HEK293T (cell line): ENCODE results near the gene HCFC1R1.

Source experiments
- CTCF ChIA-PET: fragments of 350-600 bp; formaldehyde crosslinking; extraction: SDS; loops from one replicate; lab custom pipeline; 2021; ENCODE audit warnings: antibody characterized with exemption, inconsistent platforms; lab: Yijun Ruan, JAX
- POLR2A ChIA-PET: fragments of 350-600 bp; formaldehyde crosslinking; extraction: SDS; loops from one replicate; lab custom pipeline; 2020; ENCODE audit warnings: antibody characterized with exemption, inconsistent platforms; lab: Yijun Ruan, JAX
- DNase-seq: peaks from one replicate; pipeline ENCODE4 v3.0.0; 2012; ENCODE audit warnings: mixed read lengths; ENCODE audit errors: extremely low spot score
- ARNT ChIP-seq: fragments of 450-650 bp; IDR thresholded peaks from 2 replicates; pipeline ENCODE4 v1.6.1; 2017; ENCODE audit warnings: mild to moderate bottlenecking
- BHLHE40 ChIP-seq: fragments of 450-650 bp; IDR thresholded peaks from 2 replicates; pipeline ENCODE4 v1.6.1; 2016; ENCODE audit warnings: mild to moderate bottlenecking, moderate library complexity, borderline replicate concordance
- CTBP1 ChIP-seq: fragments of 450-650 bp; IDR thresholded peaks from 2 replicates; pipeline ENCODE4 v1.6.1; 2016; ENCODE audit warnings: borderline replicate concordance
- ELF4 ChIP-seq: fragments of 450-650 bp; IDR thresholded peaks from 2 replicates; pipeline ENCODE4 v1.6.1; 2017; ENCODE audit warnings: antibody characterized with exemption
- FOXA1 ChIP-seq: fragments of 450-650 bp; IDR thresholded peaks from 2 replicates; pipeline ENCODE4 v1.6.1; 2016; ENCODE audit warnings: mild to moderate bottlenecking
- FOXK2 ChIP-seq: fragments of 450-650 bp; IDR thresholded peaks from 2 replicates; pipeline ENCODE4 v1.6.1; 2016; ENCODE audit warnings: mild to moderate bottlenecking
- FOXM1 ChIP-seq: fragments of 450-650 bp; IDR thresholded peaks from 2 replicates; pipeline ENCODE4 v1.6.1; 2017; ENCODE audit warnings: mild to moderate bottlenecking, borderline replicate concordance
- HDGF ChIP-seq: fragments of 450-650 bp; IDR thresholded peaks from 2 replicates; pipeline ENCODE4 v1.6.1; 2017; ENCODE audit warnings: antibody characterized with exemption, borderline replicate concordance
- L3MBTL2 ChIP-seq: fragments of 450-650 bp; conservative IDR thresholded peaks from 2 replicates; pipeline ENCODE4 v1.6.1; 2016; ENCODE audit warnings: mild to moderate bottlenecking
- LEF1 ChIP-seq: fragments of 450-650 bp; IDR thresholded peaks from 2 replicates; pipeline ENCODE4 v1.6.1; 2017; ENCODE audit warnings: mild to moderate bottlenecking, borderline replicate concordance
- NFRKB ChIP-seq: fragments of 450-650 bp; IDR thresholded peaks from 2 replicates; pipeline ENCODE4 v1.6.1; 2016; ENCODE audit warnings: mild to moderate bottlenecking, moderate library complexity
- SP1 ChIP-seq: fragments of 450-650 bp; IDR thresholded peaks from 2 replicates; pipeline ENCODE4 v1.6.1; 2017
- SUZ12 ChIP-seq: fragments of 450-650 bp; IDR thresholded peaks from 2 replicates; pipeline ENCODE4 v1.6.1; 2016; ENCODE audit warnings: mild to moderate bottlenecking
- TARDBP ChIP-seq: fragments of 450-650 bp; IDR thresholded peaks from 2 replicates; pipeline ENCODE4 v1.6.1; 2016
- ZNF384 ChIP-seq: fragments of 450-650 bp; IDR thresholded peaks from 2 replicates; pipeline ENCODE4 v1.6.1; 2016
- TF ChIP-seq, protein P1 (sequence below): fragments of 450-650 bp; IDR thresholded peaks from 2 replicates; pipeline ENCODE4 v1.6.1; 2016

HCFC1R1 gene

DNA sequence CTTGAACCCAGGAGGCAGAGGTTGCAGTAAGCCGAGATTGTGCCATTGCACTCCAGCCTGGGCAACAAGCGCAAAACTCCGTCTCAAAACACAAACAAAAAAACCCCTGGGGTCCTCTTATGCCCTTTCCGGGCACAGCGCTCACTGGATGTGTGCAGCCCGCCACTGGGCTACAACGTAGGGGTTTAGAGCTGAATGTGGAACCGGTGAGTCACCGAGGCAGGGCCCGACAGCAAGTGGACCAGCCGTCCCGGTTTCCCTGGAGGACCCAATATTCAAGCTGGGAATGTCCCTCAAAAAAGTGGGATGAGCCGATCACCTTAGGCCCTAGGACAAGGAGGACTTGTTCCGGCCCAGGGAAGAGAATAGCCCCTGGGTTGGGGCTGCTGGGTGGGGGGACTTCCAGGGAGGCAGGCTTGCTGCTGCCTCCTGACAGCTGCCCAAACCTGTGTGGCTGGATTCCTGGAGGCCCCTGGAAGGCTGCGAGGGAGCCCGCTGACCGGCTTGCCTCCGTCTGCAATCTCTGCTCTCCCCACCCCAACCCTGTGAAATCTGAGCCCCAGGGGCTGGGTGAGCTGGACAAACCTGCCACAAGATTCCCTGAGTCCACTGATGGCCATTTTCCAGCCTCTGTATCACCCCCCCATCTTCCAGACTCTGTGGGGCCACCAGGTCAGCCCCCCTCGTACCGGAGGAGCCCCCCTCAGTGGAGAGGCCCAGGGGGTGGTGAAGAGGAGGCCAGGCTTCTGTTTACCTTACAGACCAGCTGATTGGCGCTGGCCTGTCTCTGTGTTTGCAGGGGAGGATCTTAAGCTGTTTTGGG, 14.0 kb downstream of the HCFC1R1 start:
- TF ChIP-seq FOXK2, result no peak
- TF ChIP-seq LEF1, result no peak
- no peak for TF ChIP-seq SP1
- TF ChIP-seq, protein P1, sequence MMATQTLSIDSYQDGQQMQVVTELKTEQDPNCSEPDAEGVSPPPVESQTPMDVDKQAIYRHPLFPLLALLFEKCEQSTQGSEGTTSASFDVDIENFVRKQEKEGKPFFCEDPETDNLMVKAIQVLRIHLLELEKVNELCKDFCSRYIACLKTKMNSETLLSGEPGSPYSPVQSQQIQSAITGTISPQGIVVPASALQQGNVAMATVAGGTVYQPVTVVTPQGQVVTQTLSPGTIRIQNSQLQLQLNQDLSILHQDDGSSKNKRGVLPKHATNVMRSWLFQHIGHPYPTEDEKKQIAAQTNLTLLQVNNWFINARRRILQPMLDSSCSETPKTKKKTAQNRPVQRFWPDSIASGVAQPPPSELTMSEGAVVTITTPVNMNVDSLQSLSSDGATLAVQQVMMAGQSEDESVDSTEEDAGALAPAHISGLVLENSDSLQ, result no peak
- no peak for TF ChIP-seq ELF4
- no peak for TF ChIP-seq ZNF384
- TF ChIP-seq ARNT, result no peak
- no peak for TF ChIP-seq TARDBP
- no peak for TF ChIP-seq HDGF
- TF ChIP-seq NFRKB, result no peak
- no peak for TF ChIP-seq FOXM1
- TF ChIP-seq BHLHE40, result no peak
- no peak for TF ChIP-seq CTBP1
- TF ChIP-seq SUZ12, result no peak
- TF ChIP-seq L3MBTL2, result no peak
- no peak for TF ChIP-seq FOXA1
- DNase-seq, result no peak
- CTCF ChIA-PET, result interaction anchor here (0.6 to 1.7 kb wide), 4 partner anchors 9 to 23 kb away, joined by 3 to 6 read pairs (median 4); no protein-coding TSS in a partner anchor
- POLR2A ChIA-PET, result interaction anchor here (1.3 to 4.3 kb wide), 3 partner anchors 9 to 29 kb away, joined by 3 to 44 read pairs (median 6); partner anchors contain the start of genes CLDN6, HCFC1R1, PKMYT1 and THOC6

DNA sequence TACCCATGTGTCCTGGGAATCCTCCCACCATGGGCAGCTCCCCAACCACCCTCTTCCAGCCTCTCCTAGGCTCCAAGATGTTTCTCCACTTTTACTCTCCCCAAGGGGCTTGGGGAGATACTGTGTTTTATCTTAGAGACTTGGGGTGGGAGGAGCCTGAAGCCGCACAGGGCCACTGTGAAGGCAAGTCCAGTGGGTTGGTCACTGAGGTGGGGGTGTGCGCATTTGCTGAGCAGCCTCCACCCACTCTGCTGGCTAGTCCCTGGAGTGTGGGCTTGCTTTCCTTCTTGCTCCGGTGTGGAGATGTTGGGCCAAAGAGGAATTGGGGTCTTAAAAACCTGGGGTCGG, 15.1 kb downstream of the HCFC1R1 start:
- no peak for TF ChIP-seq FOXM1
- TF ChIP-seq NFRKB, result no peak
- TF ChIP-seq CTBP1, result no peak
- TF ChIP-seq, protein P1, result no peak
- TF ChIP-seq LEF1, result no peak
- no peak for TF ChIP-seq FOXA1
- no peak for TF ChIP-seq ARNT
- TF ChIP-seq FOXK2, result no peak
- TF ChIP-seq SUZ12, result no peak
- TF ChIP-seq L3MBTL2, result no peak
- no peak for TF ChIP-seq ELF4
- TF ChIP-seq BHLHE40, result no peak
- TF ChIP-seq ZNF384, result no peak
- no peak for TF ChIP-seq TARDBP
- TF ChIP-seq SP1, result no peak
- no peak for TF ChIP-seq HDGF
- CTCF ChIA-PET, result interaction anchor here (1.6 kb wide), 1 partner anchor 10 kb away, joined by 10 read pairs; the partner anchor contains the start of gene CLDN6
- DNase-seq, result no peak
- POLR2A ChIA-PET, result interaction anchor here (1.9 to 5.3 kb wide), 3 partner anchors 12 to 19 kb away, joined by 5 to 60 read pairs (median 44); partner anchors contain the start of genes CLDN6, HCFC1R1, THOC6 and TNFRSF12A

DNA sequence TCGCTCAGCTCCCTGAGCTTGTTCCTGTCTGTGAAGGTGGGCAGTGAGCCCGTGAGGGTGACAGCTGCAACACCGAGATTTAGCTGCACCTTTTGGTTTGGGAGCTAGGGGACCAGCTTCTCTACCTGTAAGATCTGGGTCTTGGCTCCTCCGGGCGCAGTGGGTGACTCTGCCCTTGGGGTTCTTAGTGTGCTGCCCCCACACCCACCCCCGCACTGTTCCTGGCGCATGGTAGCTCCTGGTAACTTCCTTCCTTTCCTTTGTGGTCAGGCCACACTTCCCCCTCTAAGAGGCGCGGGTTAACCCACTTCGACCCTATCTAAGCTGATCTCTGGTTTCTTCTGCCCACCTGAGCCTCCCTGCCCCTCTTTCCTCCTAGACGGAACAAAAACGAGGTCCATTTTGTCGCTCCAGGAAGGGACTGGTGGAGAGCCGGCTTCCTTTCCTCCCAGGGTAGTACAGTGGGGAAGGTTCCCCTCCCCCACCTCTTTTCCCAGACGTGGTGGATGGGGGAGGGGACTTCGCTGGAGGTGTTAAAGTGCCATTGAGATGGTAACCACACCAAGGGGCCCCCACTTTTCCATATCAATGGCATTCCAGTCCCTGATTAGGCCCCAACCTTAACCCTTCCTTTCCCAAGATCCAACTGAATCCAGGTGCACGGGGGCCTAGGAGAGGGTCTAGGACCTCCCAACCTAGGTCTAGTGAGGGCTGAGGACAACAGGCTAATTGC, 15.6 kb downstream of the HCFC1R1 start:
- POLR2A ChIA-PET, result interaction anchor here (0.7 to 5.3 kb wide), 4 partner anchors 13 to 90 kb away, joined by 3 to 60 read pairs (median 4); partner anchors contain the start of genes CLDN6, HCFC1R1, PKMYT1 and THOC6
- CTCF ChIA-PET, result interaction anchor here (1.3 to 1.6 kb wide), 2 partner anchors 10 to 20 kb away, joined by 3 to 10 read pairs; partner anchors contain the start of gene CLDN6
- no peak for TF ChIP-seq NFRKB
- no peak for TF ChIP-seq FOXM1
- TF ChIP-seq LEF1, result no peak
- no peak for TF ChIP-seq L3MBTL2
- TF ChIP-seq ELF4, result no peak
- TF ChIP-seq SP1, result no peak
- TF ChIP-seq FOXK2, result no peak
- no peak for TF ChIP-seq ARNT
- no peak for TF ChIP-seq TARDBP
- TF ChIP-seq FOXA1, result no peak
- no peak for TF ChIP-seq HDGF
- TF ChIP-seq SUZ12, result no peak
- DNase-seq, result no peak

DNA sequence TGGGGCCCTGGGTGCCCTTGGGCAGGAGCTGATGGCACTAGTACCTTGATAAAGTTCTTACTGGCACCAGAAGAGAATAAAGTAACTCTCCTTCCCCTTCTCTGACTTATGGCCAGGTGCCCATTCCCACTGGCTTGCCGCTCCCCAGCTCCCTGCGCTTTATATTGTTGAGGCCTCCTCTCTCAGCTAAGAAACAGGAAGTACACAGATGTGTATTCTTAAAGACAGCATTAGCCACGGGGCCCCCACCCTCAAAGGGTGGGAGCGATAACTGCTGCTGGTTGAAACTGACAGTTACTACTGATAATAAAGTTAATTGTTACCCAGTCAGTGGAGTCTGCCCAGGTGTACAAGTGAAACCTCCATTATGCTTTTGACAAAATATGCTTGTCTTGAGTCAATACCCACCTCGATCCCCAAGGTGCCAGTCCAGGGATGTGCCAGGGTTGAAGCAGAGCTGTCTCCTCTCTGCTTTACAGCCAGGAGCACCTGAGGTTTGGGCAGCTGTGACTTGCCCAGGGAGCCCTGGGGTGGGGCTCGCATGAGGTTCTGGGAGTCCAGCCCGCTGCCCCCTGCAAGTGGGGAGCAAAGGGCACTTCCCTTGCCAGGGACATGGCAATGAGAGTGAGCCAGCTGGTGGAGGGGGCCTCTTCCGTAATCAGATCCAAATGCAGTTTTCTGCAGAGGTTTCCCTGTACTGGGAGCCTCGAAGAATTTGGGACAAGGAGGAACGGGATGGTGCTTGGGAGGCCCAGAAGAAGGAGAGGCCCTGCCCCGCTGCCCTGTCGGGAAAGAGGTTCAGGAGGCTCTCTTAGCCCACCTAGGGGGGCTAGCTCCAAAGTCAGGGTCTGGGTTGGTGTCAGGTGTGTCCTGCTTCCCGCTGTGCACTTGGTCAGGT, 16.4 kb downstream of the HCFC1R1 start:
- POLR2A ChIA-PET, result interaction anchor here (0.7 to 5.3 kb wide), 4 partner anchors 14 to 91 kb away, joined by 3 to 60 read pairs (median 4); partner anchors contain the start of genes CLDN6, HCFC1R1, PKMYT1 and THOC6

More for the DNA sequence above, 16.4 kb downstream of the HCFC1R1 start:
- TF ChIP-seq SUZ12, result no peak
- TF ChIP-seq FOXK2, result no peak
- TF ChIP-seq L3MBTL2, result no peak
- no peak for TF ChIP-seq FOXA1
- no peak for TF ChIP-seq ZNF384
- TF ChIP-seq, protein P1, result no peak
- TF ChIP-seq BHLHE40, result no peak
- CTCF ChIA-PET, result interaction anchor here (1.3 to 1.6 kb wide), 2 partner anchors 11 to 21 kb away, joined by 3 to 10 read pairs; partner anchors contain the start of gene CLDN6
- no peak for DNase-seq
